Kidney epithelial cell (primary cell): ENCODE data around the gene KLHL29. TPM values are rescaled to one million over a fixed set of nuclear protein-coding genes. Genes with fewer than 3 reads are reported as not detected.
"Not testable (repeated sequence)": the region's sequence is repeated elsewhere in the genome, so short reads cannot be mapped to it uniquely, and the experiment has no call there.

ENCODE experiments used
- DNase-seq: peaks from one replicate; pipeline ENCODE4 v3.0.0-alpha.2; 2010; ENCODE audit warnings: low read depth
- H3K27me3 ChIP-seq: 2 replicates; pipeline ENCODE4 v1.6.0; 2011; ENCODE audit warnings: low read length; ENCODE audit not compliant: control insufficient read depth, insufficient read depth
- H3K36me3 ChIP-seq: 2 replicates; pipeline ENCODE4 v1.5.1; 2011; ENCODE audit warnings: low read length; ENCODE audit not compliant: control insufficient read depth, insufficient read depth
- H3K4me3 ChIP-seq: 2 replicates; pipeline ENCODE4 v1.5.1; 2011; ENCODE audit warnings: low read depth, mild to moderate bottlenecking, control low read depth, low read length
- CTCF ChIP-seq: IDR thresholded peaks from 2 replicates; pipeline ENCODE4 v1.5.1; 2011; ENCODE audit warnings: mild to moderate bottlenecking, moderate library complexity, low read length, control low read depth, inconsistent platforms; ENCODE audit not compliant: insufficient read depth, poor library complexity, severe bottlenecking
- total RNA-seq: library from RNA; depleted of rRNA; stranded (reverse); fragments of >200 nt; gene quantifications from 2 replicates; pipeline ENCODE4 v1.2.3, GENCODE V29; 2015

Gene KLHL29
- total RNA-seq, 1 donor from 2014 or later: 12.4 TPM

- TF ChIP-seq CTCF: no peak
- peaks cover 2% of the 10 kb centered on the region for H3K27me3 ChIP-seq
- no peak overlapping the region for H3K4me3 ChIP-seq
- no peak for DNase-seq
- H3K36me3 ChIP-seq: no peaks in the 10 kb centered on the region
Observed at GRCh38 chr2:23347471-23348092, 37.4 kb upstream of the KLHL29 start.

- not testable (repeated sequence) for H3K36me3 ChIP-seq, DNase-seq, H3K27me3 ChIP-seq, H3K4me3 ChIP-seq
Observed at GRCh38 chr2:23348093-23348481, 36.9 kb upstream of the KLHL29 start.

GRCh38 chr2:23349508-23349907 is 35.5 kb upstream of the KLHL29 start:
- Histone ChIP-seq H3K27me3 (peaks cover 2% of the 10 kb centered on the region), H3K36me3 (no peaks in the 10 kb centered on the region), H3K4me3 (no peak overlapping the region)
- TF ChIP-seq CTCF: no peak
- DNase-seq: no peak

DNA sequence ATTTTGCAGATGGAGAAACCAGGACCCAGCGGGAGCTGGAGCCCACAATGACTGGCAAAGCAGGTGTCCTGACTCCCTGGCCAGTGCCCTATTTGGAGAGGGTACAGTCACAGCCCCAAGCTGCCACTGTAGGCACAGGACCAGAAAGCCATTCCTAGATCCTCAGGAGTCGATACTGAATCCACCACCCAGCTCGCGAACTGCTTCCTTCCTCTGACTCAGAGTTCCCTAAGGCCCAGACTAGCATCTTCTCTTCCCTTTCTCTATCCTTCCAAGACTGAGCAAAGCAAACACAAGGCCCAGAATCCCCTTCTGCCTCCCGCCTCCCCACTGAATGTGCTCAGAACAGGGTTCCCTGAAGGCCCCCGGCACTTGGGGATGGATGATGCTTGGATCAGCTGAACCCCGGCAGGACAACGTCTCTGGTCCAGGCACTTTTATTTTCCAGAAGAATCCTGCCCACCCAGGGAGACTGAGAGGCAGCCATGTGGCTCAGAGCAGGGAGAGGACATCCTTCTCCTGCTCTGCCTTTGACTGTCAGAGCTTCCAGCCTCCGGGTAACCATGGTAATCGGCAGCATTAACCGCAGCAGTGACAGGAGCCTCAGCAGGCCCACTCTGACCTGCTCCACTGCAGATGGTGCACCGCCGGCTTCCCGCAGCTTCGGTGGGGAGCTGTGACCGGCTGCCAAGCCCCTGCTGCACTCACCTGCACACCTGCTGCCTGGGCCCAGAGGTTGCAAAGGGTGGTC is 34.8 kb upstream of the KLHL29 start:
- no peak for DNase-seq
- no peak overlapping the region for H3K4me3 ChIP-seq
- no peaks in the 10 kb centered on the region for H3K36me3 ChIP-seq
- TF ChIP-seq CTCF: no peak
- peaks cover 2% of the 10 kb centered on the region for H3K27me3 ChIP-seq

DNA sequence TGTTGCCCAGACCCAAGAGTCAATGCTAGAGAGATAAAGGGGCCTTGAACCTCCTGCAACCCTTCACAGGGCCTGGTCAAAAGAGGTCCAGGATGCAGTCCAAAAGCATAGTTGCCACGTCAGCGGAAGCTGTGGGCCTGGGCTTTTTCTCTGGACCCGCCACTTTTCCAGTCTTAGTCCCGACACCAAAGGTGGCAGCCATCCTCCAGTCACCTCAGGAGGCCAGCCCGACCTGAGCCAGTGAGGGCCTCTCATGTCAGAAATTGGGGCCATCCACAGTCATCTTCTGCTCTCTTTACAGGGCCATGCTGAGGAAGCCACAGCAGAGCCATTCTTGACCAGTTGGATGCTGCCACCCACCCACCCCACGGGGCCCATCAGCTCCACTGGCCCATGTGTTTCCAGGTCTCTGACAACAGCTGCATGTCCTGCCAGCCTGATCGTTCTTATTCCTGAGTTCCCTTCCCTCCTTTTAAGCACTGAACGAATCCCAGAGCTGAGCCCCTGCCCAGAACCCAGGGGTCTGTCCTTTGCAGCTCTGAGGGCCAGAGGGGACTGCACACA is 34.1 kb upstream of the KLHL29 start:
- Histone ChIP-seq H3K4me3 (no peak overlapping the region), H3K36me3 (no peaks in the 10 kb centered on the region), H3K27me3 (peaks cover 2% of the 10 kb centered on the region)
- no peak for DNase-seq
- TF ChIP-seq CTCF: no peak

DNA sequence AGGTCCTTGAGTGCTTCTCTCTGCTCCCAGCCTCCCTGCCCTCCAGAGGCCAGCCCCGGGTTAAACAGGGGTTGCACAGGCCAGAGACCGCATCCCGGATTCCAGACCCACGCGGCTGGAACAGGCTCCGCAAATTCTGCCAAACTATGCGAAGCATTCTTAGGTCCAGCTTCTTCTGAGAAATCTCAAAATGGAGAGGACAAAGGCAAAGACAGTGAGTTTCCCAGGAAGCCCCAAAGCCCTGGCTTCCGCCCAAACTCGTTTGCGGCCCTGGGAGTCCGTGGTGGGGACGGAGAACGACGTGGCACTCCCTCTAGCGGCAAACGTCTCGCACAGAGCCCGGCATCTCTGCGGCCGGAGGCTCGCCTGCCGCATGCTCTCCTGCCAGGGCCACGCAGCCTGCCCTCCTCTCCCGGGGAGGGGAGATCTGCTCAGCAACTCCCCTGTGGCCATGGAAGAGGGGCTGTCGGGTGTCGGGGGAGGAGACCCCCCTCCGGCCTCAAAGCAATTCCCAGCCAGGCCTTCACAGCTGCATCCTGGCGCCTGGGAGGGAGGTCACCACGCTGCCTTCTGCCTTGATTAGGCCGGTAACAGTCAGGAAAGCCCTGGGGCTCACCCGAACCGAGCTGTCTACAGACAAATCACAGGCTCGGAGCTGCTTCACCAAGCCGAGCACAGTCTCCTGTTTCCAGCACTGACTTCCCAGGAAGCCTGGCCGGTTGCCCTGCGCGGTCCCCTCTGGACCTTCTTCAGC is 33.4 kb upstream of the KLHL29 start:
- H3K4me3 ChIP-seq: no peak overlapping the region
- H3K27me3 ChIP-seq: peaks cover 2% of the 10 kb centered on the region
- peak; percentile 32 for DNase-seq
- H3K36me3 ChIP-seq: no peaks in the 10 kb centered on the region
- TF ChIP-seq CTCF: peak; percentile 97
